ENCODE results near the gene ADAMTS2. TPM values are rescaled to one million over a fixed set of nuclear protein-coding genes. Genes with fewer than 3 reads are reported as not detected.

ADAMTS2 gene
- total RNA-seq, 1 donor from 2014 or later = 7.7 TPM

- H3K9me3 Mint-ChIP-seq = peaks cover 16% of the 10 kb centered on the region
- DNase-seq (ENCODE audit: extremely low spot score, unreplicated experiment) = peak; percentile 43
- TF ChIP-seq CTCF (conservative IDR thresholded peaks at IDR 0.05) = no peak
- peaks cover 7% of the 10 kb centered on the region for H3K36me3 Mint-ChIP-seq
- peaks cover 4% of the 10 kb centered on the region for H3K4me1 Mint-ChIP-seq (ENCODE audit: unreplicated experiment)
- H3K4me3 Mint-ChIP-seq = no peak overlapping the region
- H3K27me3 Mint-ChIP-seq = peaks cover 5% of the 10 kb centered on the region
- no peak overlapping the region for H3K27ac Mint-ChIP-seq
These were observed 118.6 kb downstream of the ADAMTS2 start for GRCh38 chr5:179226696-179227095.

- peak; percentile 44 for DNase-seq (ENCODE audit: extremely low spot score, unreplicated experiment)
- Mint-ChIP-seq H3K4me3 (no peak overlapping the region), H3K27ac (no peak overlapping the region), H3K4me1 (ENCODE audit: unreplicated experiment) (peaks cover 4% of the 10 kb centered on the region), H3K36me3 (peaks cover 7% of the 10 kb centered on the region), H3K27me3 (peaks cover 5% of the 10 kb centered on the region), H3K9me3 (peaks cover 16% of the 10 kb centered on the region)
- no peak for TF ChIP-seq CTCF (conservative IDR thresholded peaks at IDR 0.05)
These were observed 119.9 kb downstream of the ADAMTS2 start for GRCh38 chr5:179225387-179225786.

GRCh38 chr5:179224741-179225140, 120.5 kb downstream of the ADAMTS2 start:
- Mint-ChIP-seq H3K4me1 (ENCODE audit: unreplicated experiment) (peaks cover 1% of the 10 kb centered on the region), H3K4me3 (no peak overlapping the region), H3K9me3 (peaks cover 16% of the 10 kb centered on the region), H3K36me3 (peaks cover 7% of the 10 kb centered on the region), H3K27ac (no peak overlapping the region), H3K27me3 (peaks cover 5% of the 10 kb centered on the region)
- TF ChIP-seq CTCF (conservative IDR thresholded peaks at IDR 0.05) = no peak
- peak; percentile 47 for DNase-seq (ENCODE audit: extremely low spot score, unreplicated experiment)

- TF ChIP-seq CTCF (conservative IDR thresholded peaks at IDR 0.05) = no peak
- Mint-ChIP-seq H3K9me3 (peaks cover 16% of the 10 kb centered on the region), H3K36me3 (peaks cover 7% of the 10 kb centered on the region), H3K4me3 (no peak overlapping the region), H3K27ac (no peak overlapping the region), H3K4me1 (ENCODE audit: unreplicated experiment) (no peaks in the 10 kb centered on the region), H3K27me3 (peaks cover 5% of the 10 kb centered on the region)
- DNase-seq (ENCODE audit: extremely low spot score, unreplicated experiment) = no peak
These were observed 121.3 kb downstream of the ADAMTS2 start for GRCh38 chr5:179223961-179224360.

GRCh38 chr5:179223528-179223927, 121.7 kb downstream of the ADAMTS2 start:
- H3K27me3 Mint-ChIP-seq = peaks cover 5% of the 10 kb centered on the region
- H3K36me3 Mint-ChIP-seq = peaks cover 7% of the 10 kb centered on the region
- TF ChIP-seq CTCF (conservative IDR thresholded peaks at IDR 0.05) = no peak

More at GRCh38 chr5:179223528-179223927, 121.7 kb downstream of the ADAMTS2 start:
- Mint-ChIP-seq H3K4me1 (ENCODE audit: unreplicated experiment) (no peaks in the 10 kb centered on the region), H3K9me3 (peaks cover 16% of the 10 kb centered on the region), H3K27ac (no peak overlapping the region), H3K4me3 (no peak overlapping the region)
- DNase-seq (ENCODE audit: extremely low spot score, unreplicated experiment) = no peak
